SU-DHL-6 (cell line): Measurements from ENCODE around the gene RUFY3.

Source experiments
- H2AFZ ChIP-seq: fragments of 200-600 bp; sonication (generic); 2 replicates; pipeline ENCODE4 v1.6.1; 2014; ENCODE audit warnings: low read depth, mild to moderate bottlenecking, moderate library complexity, mixed read lengths, antibody characterized with exemption, low read length; ENCODE audit not compliant: severe bottlenecking
- H3F3A ChIP-seq: fragments of 200-600 bp; shearing (Covaris generic); 2 replicates; pipeline ENCODE4 v1.6.0; 2016; ENCODE audit warnings: antibody characterized with exemption, mild to moderate bottlenecking; ENCODE audit not compliant: insufficient read depth
- H3K27ac ChIP-seq: fragments of 200-600 bp; sonication (generic); 2 replicates; pipeline ENCODE4 v1.5.1; 2016; ENCODE audit warnings: low read depth, mild to moderate bottlenecking, low read length, moderate library complexity, mixed read lengths
- H3K27me3 ChIP-seq: fragments of 200-600 bp; sonication (generic), shearing (Covaris generic); 2 replicates; pipeline ENCODE4 v1.6.0; 2014; ENCODE audit warnings: mild to moderate bottlenecking, low read length
- H3K36me3 ChIP-seq: fragments of 200-600 bp; sonication (generic); 2 replicates; pipeline ENCODE4 v1.6.1; 2014; ENCODE audit warnings: mild to moderate bottlenecking, low read length, mixed read lengths
- H3K4me2 ChIP-seq: fragments of 300-600, 200-600 bp; shearing (Covaris generic), sonication (generic); 2 replicates; pipeline ENCODE4 v1.6.0; 2014; ENCODE audit warnings: low read length, low read depth, mild to moderate bottlenecking; ENCODE audit not compliant: poor library complexity, severe bottlenecking
- H3K4me3 ChIP-seq: fragments of 200-600 bp; sonication (generic); 2 replicates; pipeline ENCODE4 v1.5.1; 2014; ENCODE audit warnings: antibody characterized with exemption, low read length, mild to moderate bottlenecking, mixed read lengths; ENCODE audit not compliant: insufficient read depth, poor library complexity, severe bottlenecking
- H3K79me2 ChIP-seq: fragments of 200-600 bp; sonication (generic); 2 replicates; pipeline ENCODE4 v1.6.1; 2014; ENCODE audit warnings: mild to moderate bottlenecking, low read length, moderate library complexity; ENCODE audit not compliant: insufficient read depth
- H3K9ac ChIP-seq: fragments of 200-600 bp; sonication (generic); 2 replicates; pipeline ENCODE4 v1.7.0; 2014; ENCODE audit warnings: mild to moderate bottlenecking, low read length
- H3K9me2 ChIP-seq: fragments of 200-600 bp; sonication (generic); replicated peaks from 2 replicates; pipeline ENCODE4 v1.6.1; 2014; ENCODE audit warnings: low read length; ENCODE audit not compliant: insufficient read depth
- H3K9me3 ChIP-seq: fragments of 200-600 bp; sonication (generic); 2 replicates; pipeline ENCODE4 v1.6.1; 2014; ENCODE audit warnings: low read length, mixed read lengths; ENCODE audit not compliant: insufficient read depth
- H4K20me1 ChIP-seq: fragments of 200-600 bp; sonication (generic); 2 replicates; pipeline ENCODE4 v1.6.1; 2014; ENCODE audit warnings: low read depth, mild to moderate bottlenecking, antibody characterized with exemption, low read length, moderate library complexity, mixed read lengths
- EZH2phosphoT487 ChIP-seq: fragments of 200-600 bp; sonication (generic), shearing (Covaris generic); conservative IDR thresholded peaks from 2 replicates; pipeline ENCODE4 v1.6.1; 2018; ENCODE audit warnings: mild to moderate bottlenecking, antibody characterized with exemption, low read length, moderate library complexity, mixed read lengths
- TF ChIP-seq, protein P1 (sequence below): fragments of 200-600 bp; sonication (generic); IDR thresholded peaks from one replicate; pipeline ENCODE4 v1.5.1; 2017; ENCODE audit warnings: antibody characterized with exemption, mild to moderate bottlenecking, low read length, moderate library complexity; ENCODE audit not compliant: insufficient read depth, poor library complexity, severe bottlenecking

Gene RUFY3

DNA sequence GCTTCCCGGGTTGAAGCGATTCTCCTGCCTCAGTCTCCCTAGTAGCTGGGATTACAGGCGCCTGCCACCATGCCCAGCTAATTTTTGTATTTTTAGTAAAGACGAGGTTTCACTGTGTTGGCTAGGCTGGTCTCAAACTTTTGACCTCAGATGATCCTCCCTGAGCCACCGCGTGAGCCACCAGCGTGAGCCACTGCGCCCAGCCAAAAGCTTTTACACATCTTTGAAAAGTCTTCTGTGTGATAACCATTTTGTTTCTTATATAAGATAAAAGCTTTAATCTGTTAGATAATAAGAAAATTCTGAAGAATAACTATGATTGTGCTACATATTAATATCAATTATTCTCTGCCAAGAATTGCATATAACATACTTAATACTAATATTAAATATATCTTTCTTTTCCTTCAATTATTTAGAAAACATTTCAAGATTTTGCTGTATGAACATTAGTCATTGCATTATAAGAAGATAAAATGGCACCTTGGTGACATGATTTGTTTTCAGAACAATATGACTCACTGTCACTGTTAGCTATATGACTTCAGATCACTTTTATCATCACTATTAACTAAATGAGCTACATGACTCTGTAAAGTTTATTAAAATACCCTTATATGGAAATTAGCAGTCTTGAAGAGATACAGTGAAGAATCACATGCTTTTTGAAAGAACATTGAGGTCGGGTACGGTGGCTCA lies 33.4 kb downstream of the RUFY3 start:
- no peaks in the 10 kb centered on the region for H3K9me2 ChIP-seq
- no peaks in the 10 kb centered on the region for H3K27me3 ChIP-seq
- H3F3A ChIP-seq: peaks cover 35% of the 10 kb centered on the region; the same call in 1 of the 2 replicates
- H3K4me3 ChIP-seq: peak overlapping the region; percentile 29
- H2AFZ ChIP-seq: no peak overlapping the region
- H3K27ac ChIP-seq: peak overlapping the region; percentile 86
- H3K79me2 ChIP-seq: peaks cover 8% of the 10 kb centered on the region; the same call in 1 of the 2 replicates
- H3K9me3 ChIP-seq: no peaks in the 10 kb centered on the region
- no peaks in the 10 kb centered on the region for H3K36me3 ChIP-seq
- no peaks in the 10 kb centered on the region for H4K20me1 ChIP-seq
- peak overlapping the region; percentile 73 for H3K4me2 ChIP-seq
- H3K9ac ChIP-seq: peak overlapping the region; percentile 38
- TF ChIP-seq, protein P1, sequence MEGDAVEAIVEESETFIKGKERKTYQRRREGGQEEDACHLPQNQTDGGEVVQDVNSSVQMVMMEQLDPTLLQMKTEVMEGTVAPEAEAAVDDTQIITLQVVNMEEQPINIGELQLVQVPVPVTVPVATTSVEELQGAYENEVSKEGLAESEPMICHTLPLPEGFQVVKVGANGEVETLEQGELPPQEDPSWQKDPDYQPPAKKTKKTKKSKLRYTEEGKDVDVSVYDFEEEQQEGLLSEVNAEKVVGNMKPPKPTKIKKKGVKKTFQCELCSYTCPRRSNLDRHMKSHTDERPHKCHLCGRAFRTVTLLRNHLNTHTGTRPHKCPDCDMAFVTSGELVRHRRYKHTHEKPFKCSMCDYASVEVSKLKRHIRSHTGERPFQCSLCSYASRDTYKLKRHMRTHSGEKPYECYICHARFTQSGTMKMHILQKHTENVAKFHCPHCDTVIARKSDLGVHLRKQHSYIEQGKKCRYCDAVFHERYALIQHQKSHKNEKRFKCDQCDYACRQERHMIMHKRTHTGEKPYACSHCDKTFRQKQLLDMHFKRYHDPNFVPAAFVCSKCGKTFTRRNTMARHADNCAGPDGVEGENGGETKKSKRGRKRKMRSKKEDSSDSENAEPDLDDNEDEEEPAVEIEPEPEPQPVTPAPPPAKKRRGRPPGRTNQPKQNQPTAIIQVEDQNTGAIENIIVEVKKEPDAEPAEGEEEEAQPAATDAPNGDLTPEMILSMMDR: no peak
- no peak for TF ChIP-seq EZH2phosphoT487

DNA sequence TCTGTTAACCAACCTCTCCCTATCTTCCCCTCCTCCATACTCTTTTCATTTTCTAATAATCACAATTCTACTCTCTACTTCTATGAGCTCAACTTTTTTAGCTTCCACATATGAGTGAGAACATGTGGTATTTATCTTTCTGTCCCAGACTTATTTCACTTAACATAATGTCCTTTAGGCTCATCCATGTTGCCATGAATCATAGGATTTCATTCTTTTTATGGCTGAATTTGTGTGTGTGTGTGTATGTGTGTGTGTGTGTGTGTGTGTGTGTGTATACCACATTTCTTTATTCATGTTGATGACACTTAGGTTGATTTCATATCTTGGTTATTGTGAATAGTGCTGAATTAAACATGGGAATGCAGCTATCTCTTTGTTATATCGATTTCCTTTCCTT lies 37.4 kb downstream of the RUFY3 start:
- Histone ChIP-seq H2AFZ (no peak overlapping the region), H3K4me3 (no peak overlapping the region), H3K9me3 (no peaks in the 10 kb centered on the region), H3K36me3 (no peaks in the 10 kb centered on the region), H3K79me2 (no peaks in the 10 kb centered on the region), H4K20me1 (no peaks in the 10 kb centered on the region), H3K4me2 (no peak overlapping the region), H3K9me2 (no peaks in the 10 kb centered on the region), H3K9ac (no peak overlapping the region), H3K27ac (no peak overlapping the region), H3F3A (peaks cover 13% of the 10 kb centered on the region; the same call in 1 of the 2 replicates), H3K27me3 (no peaks in the 10 kb centered on the region)
- TF ChIP-seq EZH2phosphoT487: no peak
- TF ChIP-seq, protein P1: no peak

DNA sequence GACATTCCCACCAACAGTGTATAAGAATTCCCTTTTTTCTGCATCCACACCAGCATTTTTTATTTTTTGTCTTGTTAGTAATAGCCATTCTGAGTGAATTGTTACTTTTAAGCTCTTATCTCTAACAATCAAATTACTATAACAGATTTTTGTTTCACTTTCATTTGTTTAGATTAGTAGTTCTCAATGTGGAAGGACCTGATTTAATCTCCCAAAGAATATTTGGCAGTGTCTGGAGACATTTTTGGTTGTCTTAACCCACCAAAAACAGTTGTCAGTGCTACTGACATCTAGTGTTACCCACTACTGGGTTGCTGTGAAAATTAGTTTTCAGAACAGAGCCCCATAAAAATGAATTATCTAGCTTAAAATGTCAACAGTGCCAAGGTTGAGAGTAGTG lies 37.9 kb downstream of the RUFY3 start:
- no peaks in the 10 kb centered on the region for H3K9me2 ChIP-seq
- H4K20me1 ChIP-seq: no peaks in the 10 kb centered on the region
- no peak overlapping the region for H3K4me2 ChIP-seq
- no peaks in the 10 kb centered on the region for H3K36me3 ChIP-seq
- H3K27me3 ChIP-seq: no peaks in the 10 kb centered on the region
- TF ChIP-seq EZH2phosphoT487: no peak
- TF ChIP-seq, protein P1: no peak
- H3K9me3 ChIP-seq: no peaks in the 10 kb centered on the region
- no peak overlapping the region for H3K9ac ChIP-seq
- peaks cover 8% of the 10 kb centered on the region; the same call in 1 of the 2 replicates for H3F3A ChIP-seq
- H3K27ac ChIP-seq: no peak overlapping the region
- H2AFZ ChIP-seq: no peak overlapping the region
- H3K4me3 ChIP-seq: no peak overlapping the region
- no peaks in the 10 kb centered on the region for H3K79me2 ChIP-seq
